CD4-positive, alpha-beta T cell (primary cell): ENCODE data around the gene ADGRV1. TPM values are rescaled to one million over a fixed set of nuclear protein-coding genes. Genes with fewer than 3 reads are reported as not detected.
"Not testable (repeated sequence)": the region's sequence is repeated elsewhere in the genome, so short reads cannot be mapped to it uniquely, and the experiment has no call there.

Experiments
- ATAC-seq: fragments of 200-7000 bp; cut with Tn5 transposase; one replicate; pipeline ENCODE4 v1.10.0; 2022; ENCODE audit warnings: mild to moderate bottlenecking; ENCODE audit not compliant: poor library complexity
- CTCF ChIA-PET: fragments of 350-600 bp; sonication (Branson Sonifier 250); formaldehyde crosslinking; loops from one replicate; lab custom pipeline; 2021; ENCODE audit warnings: antibody characterized with exemption, inconsistent platforms; lab: Charles Lee
- POLR2A ChIA-PET: fragments of 350-600 bp; sonication (Branson Sonifier 250); formaldehyde crosslinking; loops from one replicate; lab custom pipeline; 2021; ENCODE audit warnings: antibody characterized with exemption, inconsistent platforms; lab: Charles Lee
- DNase-seq, 14 experiments: peaks; one replicate each; pipeline ENCODE4 v3.0.0-alpha.2; 2013 to 2020; ENCODE audit warnings: mixed read lengths in 2 of 14
- H3K27ac ChIP-seq, 2 donors: one replicate each; pipeline versions ENCODE4 v1.5.1 to v1.7.0; 2013; ENCODE audit warnings: low read length in 2 of 2, low read depth in 1 of 2, mild to moderate bottlenecking in 1 of 2
- H3K27me3 ChIP-seq, 2 experiments: 1 replicate in 1 of 2; 2 replicates in 1 of 2; pipeline versions ENCODE4 v1.6.1 to v1.7.0; 2013; ENCODE audit warnings: low read length in 2 of 2, control low read depth in 1 of 2, mild to moderate bottlenecking in 1 of 2, moderate library complexity in 1 of 2; ENCODE audit not compliant: insufficient read depth in 2 of 2, control insufficient read depth in 1 of 2
- H3K36me3 ChIP-seq: one replicate; pipeline ENCODE4 v1.6.1; 2013; ENCODE audit warnings: low read length, control low read depth; ENCODE audit not compliant: insufficient read depth
- H3K4me1 ChIP-seq: one replicate; pipeline ENCODE4 v1.6.1; 2013; ENCODE audit warnings: low read length, control low read depth; ENCODE audit not compliant: insufficient read depth
- H3K4me3 ChIP-seq: one replicate; pipeline ENCODE4 v1.5.1; 2013; ENCODE audit warnings: mild to moderate bottlenecking, low read length, moderate library complexity
- H3K9me3 ChIP-seq, 2 experiments: 1 replicate in 1 of 2; 2 replicates in 1 of 2; pipeline versions ENCODE4 v1.6.1 to v1.7.0; 2013; ENCODE audit warnings: low read length in 2 of 2, mild to moderate bottlenecking in 2 of 2, control low read depth in 1 of 2, moderate library complexity in 1 of 2; ENCODE audit not compliant: control insufficient read depth in 1 of 2, insufficient read depth in 1 of 2
- H3K27ac Mint-ChIP-seq: one replicate; pipeline ENCODE4 v1.8.0; 2020; ENCODE audit warnings: mixed read lengths
- H3K27me3 Mint-ChIP-seq: one replicate; pipeline ENCODE4 v1.8.0; 2021; ENCODE audit warnings: mixed read lengths
- H3K36me3 Mint-ChIP-seq: one replicate; pipeline ENCODE4 v1.8.0; 2021; ENCODE audit warnings: low read depth, mixed read lengths
- H3K4me1 Mint-ChIP-seq: one replicate; pipeline ENCODE4 v1.8.0; 2021; ENCODE audit warnings: low read depth, mixed read lengths
- H3K4me3 Mint-ChIP-seq: one replicate; pipeline ENCODE4 v1.8.0; 2020; ENCODE audit warnings: mild to moderate bottlenecking, mixed read lengths
- H3K9me3 Mint-ChIP-seq: one replicate; pipeline ENCODE4 v1.8.0; 2020; ENCODE audit warnings: mixed read lengths
- CTCF ChIP-seq: fragments of 200-600 bp; IDR thresholded peaks from one replicate; pipeline ENCODE4 v1.8.0; 2022; ENCODE audit warnings: antibody characterized with exemption, mild to moderate bottlenecking
- intact Hi-C, 2 experiments: fragments of 100-400 bp; cut with DNase I in 1 of 2; cut with micrococcal nuclease in 1 of 2; formaldehyde crosslinking; loops; one replicate each; pipeline versions ENCODE4 v1.15.1 to v1.9.0; 2023 to 2025; cut with DNase I, micrococcal nuclease
- total RNA-seq, 174 experiments: library from RNA in 2 of 174; stranded (reverse) in 2 of 174; gene quantifications; one replicate each; pipeline ENCODE4 v1.2.3 and lab custom pipeline; 2021 to 2026

The ADGRV1 gene
- total RNA-seq, 2 experiments from 2014 or later = 0.81 to 1.2 TPM

GRCh38 chr5:90967851-90968250, 409.3 kb downstream of the ADGRV1 start:
- Histone ChIP-seq H3K4me3 (no peak overlapping the region), H3K27me3 (no peaks in the 10 kb centered on the region), H3K27ac (no peak overlapping the region), H3K4me1 (no peaks in the 10 kb centered on the region), H3K9me3 (peaks cover 0 to 8% of the 10 kb centered on the region in 2 experiments), H3K36me3 (no peaks in the 10 kb centered on the region)
- Mint-ChIP-seq H3K27me3 (peaks cover 34% of the 10 kb centered on the region), H3K4me1 (no peaks in the 10 kb centered on the region), H3K4me3 (no peak overlapping the region), H3K36me3 (no peaks in the 10 kb centered on the region), H3K27ac (no peak overlapping the region), H3K9me3 (peaks cover 5% of the 10 kb centered on the region)
- DNase-seq (no peak), ATAC-seq (no peak)
- TF ChIP-seq CTCF = no peak
- CTCF ChIA-PET = no interaction called here
- POLR2A ChIA-PET = no interaction called here
- intact Hi-C loops = no loop called here

GRCh38 chr5:90968319-90968718, 409.7 kb downstream of the ADGRV1 start:
- CTCF ChIA-PET = no interaction called here
- POLR2A ChIA-PET = no interaction called here
- DNase-seq = no peak

GRCh38 chr5:90969945-90970344, 411.3 kb downstream of the ADGRV1 start:
- H3K9me3 ChIP-seq, H3K36me3 ChIP-seq, H3K27me3 ChIP-seq, DNase-seq, CTCF ChIA-PET, intact Hi-C loops, H3K9me3 Mint-ChIP-seq, ATAC-seq, H3K4me3 Mint-ChIP-seq, H3K27ac ChIP-seq, H3K36me3 Mint-ChIP-seq, H3K4me1 Mint-ChIP-seq, POLR2A ChIA-PET, H3K4me1 ChIP-seq, H3K27ac Mint-ChIP-seq, H3K4me3 ChIP-seq: not testable (repeated sequence)
- peaks cover 29% of the 10 kb centered on the region for H3K27me3 Mint-ChIP-seq

More at GRCh38 chr5:90968319-90968718, 409.7 kb downstream of the ADGRV1 start:
- H3K27ac Mint-ChIP-seq = no peak overlapping the region
- no peak overlapping the region for H3K4me3 Mint-ChIP-seq
- intact Hi-C loops = no loop called here
- H3K36me3 ChIP-seq = no peaks in the 10 kb centered on the region
- peaks cover 5% of the 10 kb centered on the region for H3K9me3 Mint-ChIP-seq
- H3K27me3 ChIP-seq = no peaks in the 10 kb centered on the region
- H3K4me1 ChIP-seq = no peaks in the 10 kb centered on the region
- H3K27ac ChIP-seq = no peak overlapping the region
- no peak for ATAC-seq
- no peak overlapping the region for H3K4me3 ChIP-seq
- no peaks in the 10 kb centered on the region for H3K4me1 Mint-ChIP-seq
- H3K9me3 ChIP-seq = peaks cover 0 to 8% of the 10 kb centered on the region in 2 experiments
- peaks cover 34% of the 10 kb centered on the region for H3K27me3 Mint-ChIP-seq
- no peak for TF ChIP-seq CTCF
- H3K36me3 Mint-ChIP-seq = no peaks in the 10 kb centered on the region

- intact Hi-C loops = no loop called here
- H3K27ac Mint-ChIP-seq = no peak overlapping the region
- no peak for TF ChIP-seq CTCF
Observed at GRCh38 chr5:90981177-90981576, 422.6 kb downstream of the ADGRV1 start.

More at GRCh38 chr5:90981177-90981576, 422.6 kb downstream of the ADGRV1 start:
- Mint-ChIP-seq H3K27me3 (peaks cover 6% of the 10 kb centered on the region), H3K4me3 (no peak overlapping the region), H3K36me3 (no peaks in the 10 kb centered on the region), H3K4me1 (no peaks in the 10 kb centered on the region), H3K9me3 (no peaks in the 10 kb centered on the region)
- Histone ChIP-seq H3K4me1 (no peaks in the 10 kb centered on the region), H3K36me3 (no peaks in the 10 kb centered on the region), H3K4me3 (no peak overlapping the region), H3K27ac (no peak overlapping the region), H3K27me3 (no peaks in the 10 kb centered on the region), H3K9me3 (no peaks in the 10 kb centered on the region)
- CTCF ChIA-PET = no interaction called here
- DNase-seq (no peak), ATAC-seq (no peak)
- POLR2A ChIA-PET = no interaction called here
